ENCODE data around the gene DIS3L.

The DIS3L gene

DNA sequence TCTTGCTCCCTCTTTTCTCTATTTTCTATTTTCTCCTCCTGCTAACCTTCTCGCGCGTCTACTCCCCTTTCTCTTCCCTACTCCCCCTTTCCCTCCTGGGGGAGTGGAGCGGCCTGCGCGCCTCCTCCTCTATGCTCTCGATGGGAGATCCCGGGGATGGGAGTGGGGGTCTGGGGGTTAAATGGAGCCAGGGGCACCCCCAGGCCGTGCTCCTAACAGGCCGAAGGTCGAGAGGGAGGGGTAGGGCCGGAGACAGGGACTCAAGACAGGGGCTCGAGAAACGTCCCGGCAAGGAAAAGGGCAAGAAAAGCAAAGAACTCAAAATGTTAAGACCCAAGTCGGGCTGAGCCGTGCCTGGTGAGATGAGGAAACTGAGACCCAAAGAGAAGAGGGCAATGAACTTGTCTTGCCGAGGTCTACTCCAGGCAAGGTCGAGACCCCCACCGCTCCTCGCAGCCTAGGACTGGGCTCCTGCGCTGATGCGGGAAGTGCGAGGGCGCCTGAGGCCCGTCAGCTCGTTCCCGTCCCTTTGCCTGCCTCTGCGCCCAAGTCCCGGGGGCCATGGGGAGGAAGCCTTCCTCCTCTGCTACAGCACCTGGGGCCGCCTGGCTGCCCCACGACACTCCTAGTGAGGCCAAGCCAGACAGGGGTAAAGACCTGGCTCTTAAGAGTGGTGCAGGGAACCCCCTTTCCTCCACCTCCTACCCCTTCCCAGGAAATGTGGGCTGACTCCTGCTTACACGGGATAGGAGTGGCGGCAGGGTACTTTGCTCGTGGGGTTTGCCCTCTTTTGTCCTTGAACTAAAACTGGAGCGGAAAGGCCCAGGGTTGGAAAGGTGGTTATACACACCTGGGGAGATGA, 39.0 kb upstream of the DIS3L start:
- ATAC-seq = no peak
- TF ChIP-seq ARNTL (CRISPR knock-in tag; IDR thresholded peaks at IDR 0.05; ENCODE audit: borderline replicate concordance, low read depth) = no peak
- no peak for TF ChIP-seq TOX (CRISPR knock-in tag; IDR thresholded peaks at IDR 0.05; ENCODE audit: borderline replicate concordance)
- TF ChIP-seq BACH2 (CRISPR knock-in tag; IDR thresholded peaks at IDR 0.05; ENCODE audit: borderline replicate concordance) = no peak
- TF ChIP-seq, protein P1, sequence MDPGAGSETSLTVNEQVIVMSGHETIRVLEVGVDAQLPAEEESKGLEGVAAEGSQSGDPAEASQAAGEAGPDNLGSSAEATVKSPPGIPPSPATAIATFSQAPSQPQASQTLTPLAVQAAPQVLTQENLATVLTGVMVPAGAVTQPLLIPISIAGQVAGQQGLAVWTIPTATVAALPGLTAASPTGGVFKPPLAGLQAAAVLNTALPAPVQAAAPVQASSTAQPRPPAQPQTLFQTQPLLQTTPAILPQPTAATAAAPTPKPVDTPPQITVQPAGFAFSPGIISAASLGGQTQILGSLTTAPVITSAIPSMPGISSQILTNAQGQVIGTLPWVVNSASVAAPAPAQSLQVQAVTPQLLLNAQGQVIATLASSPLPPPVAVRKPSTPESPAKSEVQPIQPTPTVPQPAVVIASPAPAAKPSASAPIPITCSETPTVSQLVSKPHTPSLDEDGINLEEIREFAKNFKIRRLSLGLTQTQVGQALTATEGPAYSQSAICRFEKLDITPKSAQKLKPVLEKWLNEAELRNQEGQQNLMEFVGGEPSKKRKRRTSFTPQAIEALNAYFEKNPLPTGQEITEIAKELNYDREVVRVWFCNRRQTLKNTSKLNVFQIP (CRISPR knock-in tag; IDR thresholded peaks at IDR 0.05; ENCODE audit: borderline replicate concordance, low read depth) = no peak
- TF ChIP-seq, protein P2, sequence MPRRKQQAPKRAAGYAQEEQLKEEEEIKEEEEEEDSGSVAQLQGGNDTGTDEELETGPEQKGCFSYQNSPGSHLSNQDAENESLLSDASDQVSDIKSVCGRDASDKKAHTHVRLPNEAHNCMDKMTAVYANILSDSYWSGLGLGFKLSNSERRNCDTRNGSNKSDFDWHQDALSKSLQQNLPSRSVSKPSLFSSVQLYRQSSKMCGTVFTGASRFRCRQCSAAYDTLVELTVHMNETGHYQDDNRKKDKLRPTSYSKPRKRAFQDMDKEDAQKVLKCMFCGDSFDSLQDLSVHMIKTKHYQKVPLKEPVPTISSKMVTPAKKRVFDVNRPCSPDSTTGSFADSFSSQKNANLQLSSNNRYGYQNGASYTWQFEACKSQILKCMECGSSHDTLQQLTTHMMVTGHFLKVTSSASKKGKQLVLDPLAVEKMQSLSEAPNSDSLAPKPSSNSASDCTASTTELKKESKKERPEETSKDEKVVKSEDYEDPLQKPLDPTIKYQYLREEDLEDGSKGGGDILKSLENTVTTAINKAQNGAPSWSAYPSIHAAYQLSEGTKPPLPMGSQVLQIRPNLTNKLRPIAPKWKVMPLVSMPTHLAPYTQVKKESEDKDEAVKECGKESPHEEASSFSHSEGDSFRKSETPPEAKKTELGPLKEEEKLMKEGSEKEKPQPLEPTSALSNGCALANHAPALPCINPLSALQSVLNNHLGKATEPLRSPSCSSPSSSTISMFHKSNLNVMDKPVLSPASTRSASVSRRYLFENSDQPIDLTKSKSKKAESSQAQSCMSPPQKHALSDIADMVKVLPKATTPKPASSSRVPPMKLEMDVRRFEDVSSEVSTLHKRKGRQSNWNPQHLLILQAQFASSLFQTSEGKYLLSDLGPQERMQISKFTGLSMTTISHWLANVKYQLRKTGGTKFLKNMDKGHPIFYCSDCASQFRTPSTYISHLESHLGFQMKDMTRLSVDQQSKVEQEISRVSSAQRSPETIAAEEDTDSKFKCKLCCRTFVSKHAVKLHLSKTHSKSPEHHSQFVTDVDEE (CRISPR knock-in tag; IDR thresholded peaks at IDR 0.05) = no peak
- TF ChIP-seq, protein P3, sequence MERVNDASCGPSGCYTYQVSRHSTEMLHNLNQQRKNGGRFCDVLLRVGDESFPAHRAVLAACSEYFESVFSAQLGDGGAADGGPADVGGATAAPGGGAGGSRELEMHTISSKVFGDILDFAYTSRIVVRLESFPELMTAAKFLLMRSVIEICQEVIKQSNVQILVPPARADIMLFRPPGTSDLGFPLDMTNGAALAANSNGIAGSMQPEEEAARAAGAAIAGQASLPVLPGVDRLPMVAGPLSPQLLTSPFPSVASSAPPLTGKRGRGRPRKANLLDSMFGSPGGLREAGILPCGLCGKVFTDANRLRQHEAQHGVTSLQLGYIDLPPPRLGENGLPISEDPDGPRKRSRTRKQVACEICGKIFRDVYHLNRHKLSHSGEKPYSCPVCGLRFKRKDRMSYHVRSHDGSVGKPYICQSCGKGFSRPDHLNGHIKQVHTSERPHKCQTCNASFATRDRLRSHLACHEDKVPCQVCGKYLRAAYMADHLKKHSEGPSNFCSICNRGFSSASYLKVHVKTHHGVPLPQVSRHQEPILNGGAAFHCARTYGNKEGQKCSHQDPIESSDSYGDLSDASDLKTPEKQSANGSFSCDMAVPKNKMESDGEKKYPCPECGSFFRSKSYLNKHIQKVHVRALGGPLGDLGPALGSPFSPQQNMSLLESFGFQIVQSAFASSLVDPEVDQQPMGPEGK (CRISPR knock-in tag; IDR thresholded peaks at IDR 0.05; ENCODE audit: borderline replicate concordance) = no peak
- TF ChIP-seq SNAI2 (CRISPR knock-in tag; IDR thresholded peaks at IDR 0.05) = no peak
- TF ChIP-seq ZNF70 (CRISPR knock-in tag; IDR thresholded peaks at IDR 0.05) = no peak
- TF ChIP-seq, protein P4, sequence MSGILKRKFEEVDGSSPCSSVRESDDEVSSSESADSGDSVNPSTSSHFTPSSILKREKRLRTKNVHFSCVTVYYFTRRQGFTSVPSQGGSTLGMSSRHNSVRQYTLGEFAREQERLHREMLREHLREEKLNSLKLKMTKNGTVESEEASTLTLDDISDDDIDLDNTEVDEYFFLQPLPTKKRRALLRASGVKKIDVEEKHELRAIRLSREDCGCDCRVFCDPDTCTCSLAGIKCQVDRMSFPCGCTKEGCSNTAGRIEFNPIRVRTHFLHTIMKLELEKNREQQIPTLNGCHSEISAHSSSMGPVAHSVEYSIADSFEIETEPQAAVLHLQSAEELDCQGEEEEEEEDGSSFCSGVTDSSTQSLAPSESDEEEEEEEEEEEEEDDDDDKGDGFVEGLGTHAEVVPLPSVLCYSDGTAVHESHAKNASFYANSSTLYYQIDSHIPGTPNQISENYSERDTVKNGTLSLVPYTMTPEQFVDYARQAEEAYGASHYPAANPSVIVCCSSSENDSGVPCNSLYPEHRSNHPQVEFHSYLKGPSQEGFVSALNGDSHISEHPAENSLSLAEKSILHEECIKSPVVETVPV (CRISPR knock-in tag; IDR thresholded peaks at IDR 0.05) = no peak
- no peak for TF ChIP-seq ZC3H10 (CRISPR knock-in tag; IDR thresholded peaks at IDR 0.05)
- no peak for TF ChIP-seq RARB (CRISPR knock-in tag; IDR thresholded peaks at IDR 0.05)
- TF ChIP-seq ISL1 (CRISPR knock-in tag; IDR thresholded peaks at IDR 0.05) = no peak
- TF ChIP-seq, protein P5, sequence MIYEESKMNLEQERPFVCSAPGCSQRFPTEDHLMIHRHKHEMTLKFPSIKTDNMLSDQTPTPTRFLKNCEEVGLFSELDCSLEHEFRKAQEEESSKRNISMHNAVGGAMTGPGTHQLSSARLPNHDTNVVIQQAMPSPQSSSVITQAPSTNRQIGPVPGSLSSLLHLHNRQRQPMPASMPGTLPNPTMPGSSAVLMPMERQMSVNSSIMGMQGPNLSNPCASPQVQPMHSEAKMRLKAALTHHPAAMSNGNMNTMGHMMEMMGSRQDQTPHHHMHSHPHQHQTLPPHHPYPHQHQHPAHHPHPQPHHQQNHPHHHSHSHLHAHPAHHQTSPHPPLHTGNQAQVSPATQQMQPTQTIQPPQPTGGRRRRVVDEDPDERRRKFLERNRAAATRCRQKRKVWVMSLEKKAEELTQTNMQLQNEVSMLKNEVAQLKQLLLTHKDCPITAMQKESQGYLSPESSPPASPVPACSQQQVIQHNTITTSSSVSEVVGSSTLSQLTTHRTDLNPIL (CRISPR knock-in tag; IDR thresholded peaks at IDR 0.05; ENCODE audit: low read depth) = no peak
- TF ChIP-seq ZNF565 (CRISPR knock-in tag; conservative IDR thresholded peaks at IDR 0.05; ENCODE audit: low read depth) = no peak

DNA sequence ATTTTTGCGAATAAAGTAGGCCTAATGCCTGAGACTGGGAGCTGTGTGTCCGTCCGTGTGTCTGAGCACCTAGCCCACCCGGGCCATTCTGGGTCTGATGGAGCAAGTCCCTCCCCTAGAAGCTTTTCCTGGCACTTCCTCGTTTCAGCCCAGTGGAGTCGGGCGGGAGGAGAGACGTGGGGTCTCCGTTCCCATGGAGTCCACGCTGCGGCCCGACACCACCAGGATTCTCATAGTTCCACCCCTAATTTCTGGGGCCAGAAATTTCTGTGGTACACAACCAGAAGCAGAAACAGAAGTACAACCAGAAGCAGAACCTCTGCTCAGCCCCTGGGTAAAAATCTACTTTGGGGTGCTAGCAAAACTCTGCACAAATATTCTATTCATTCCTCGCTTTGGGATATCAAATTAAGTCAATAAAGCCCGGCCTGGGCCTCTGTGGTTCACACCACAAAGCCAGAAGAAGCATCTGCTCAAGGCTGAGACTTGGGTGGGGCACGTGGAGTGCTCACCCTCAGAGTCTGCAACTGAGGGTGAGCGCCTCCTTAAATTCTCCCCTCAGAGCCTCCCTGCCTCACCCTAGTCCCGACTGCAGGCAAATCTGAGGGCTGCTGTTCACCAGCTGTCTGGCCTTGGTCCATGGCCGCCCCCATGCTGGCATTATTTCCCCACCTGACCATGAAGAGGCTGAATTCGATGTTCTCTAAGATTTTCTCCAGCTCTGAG, 38.3 kb upstream of the DIS3L start:
- no peak for ATAC-seq
- TF ChIP-seq BACH2 (CRISPR knock-in tag; IDR thresholded peaks at IDR 0.05; ENCODE audit: borderline replicate concordance) = no peak
- TF ChIP-seq ZNF8 (CRISPR knock-in tag; IDR thresholded peaks at IDR 0.05) = no peak
- TF ChIP-seq OSR1 (CRISPR knock-in tag; IDR thresholded peaks at IDR 0.05) = no peak
- TF ChIP-seq RARB (CRISPR knock-in tag; IDR thresholded peaks at IDR 0.05) = no peak
- no peak for TF ChIP-seq ZFP30 (CRISPR knock-in tag; IDR thresholded peaks at IDR 0.05)
- no peak for TF ChIP-seq TOX (CRISPR knock-in tag; IDR thresholded peaks at IDR 0.05; ENCODE audit: borderline replicate concordance)
- no peak for TF ChIP-seq ZFP3 (CRISPR knock-in tag; IDR thresholded peaks at IDR 0.05)
- TF ChIP-seq ZC3H10 (CRISPR knock-in tag; IDR thresholded peaks at IDR 0.05) = no peak
- TF ChIP-seq, protein P3 (CRISPR knock-in tag; IDR thresholded peaks at IDR 0.05; ENCODE audit: borderline replicate concordance) = no peak
- no peak for TF ChIP-seq ZNF70 (CRISPR knock-in tag; IDR thresholded peaks at IDR 0.05)
- no peak for TF ChIP-seq ARNTL (CRISPR knock-in tag; IDR thresholded peaks at IDR 0.05; ENCODE audit: borderline replicate concordance, low read depth)
- TF ChIP-seq ESRRG (CRISPR knock-in tag; IDR thresholded peaks at IDR 0.05) = no peak
- no peak for TF ChIP-seq ISL1 (CRISPR knock-in tag; IDR thresholded peaks at IDR 0.05)
- TF ChIP-seq, protein P2 (CRISPR knock-in tag; IDR thresholded peaks at IDR 0.05) = no peak
- TF ChIP-seq GLIS3 (CRISPR knock-in tag; IDR thresholded peaks at IDR 0.05) = no peak
- no peak for TF ChIP-seq ZNF565 (CRISPR knock-in tag; conservative IDR thresholded peaks at IDR 0.05; ENCODE audit: low read depth)
- no peak for TF ChIP-seq TCF4 (CRISPR knock-in tag; IDR thresholded peaks at IDR 0.05; ENCODE audit: borderline replicate concordance)

Measured in SK-N-SH treated with all-trans-retinoic acid at 6 μM for 48 hours (cell line).